ENCODE results near the gene RNF43. TPM values are rescaled to one million over a fixed set of nuclear protein-coding genes. Genes with fewer than 3 reads are reported as not detected.

Gene RNF43
- total and polyA plus RNA-seq, 2 of the 13 experiments (the other 11 are each of a cell fraction or from before 2014, with no cell fraction given) = 31.0 to 53.4 TPM

GRCh38 chr17:58394534-58395223 is 22.7 kb downstream of the RNF43 start (continued):
- TF ChIP-seq EEA1 (CRISPR knock-in tag; IDR thresholded peaks at IDR 0.05; ENCODE audit: borderline replicate concordance) (no peak), ZNF737 (CRISPR knock-in tag; IDR thresholded peaks at IDR 0.05; ENCODE audit: borderline replicate concordance) (no peak), ZFP37 (CRISPR knock-in tag; IDR thresholded peaks at IDR 0.05; ENCODE audit: borderline replicate concordance) (no peak), GPBP1L1 (CRISPR knock-in tag; IDR thresholded peaks at IDR 0.05) (no peak), ZHX2 (IDR thresholded peaks at IDR 0.05; ENCODE audit: low read depth) (no peak), ZHX2 (CRISPR knock-in tag; IDR thresholded peaks at IDR 0.05; ENCODE audit: borderline replicate concordance) (no peak), SIN3A (IDR thresholded peaks at IDR 0.05; ENCODE audit: borderline replicate concordance, low read depth, low read length) (no peak), GLMP (CRISPR knock-in tag; IDR thresholded peaks at IDR 0.05; ENCODE audit: borderline replicate concordance) (no peak), TERF1 (CRISPR knock-in tag; IDR thresholded peaks at IDR 0.05) (no peak), TIGD3 (CRISPR knock-in tag; IDR thresholded peaks at IDR 0.05; ENCODE audit: borderline replicate concordance) (no peak), PTBP1 (IDR thresholded peaks at IDR 0.05; ENCODE audit: low read depth, low read length, poor library complexity, severe bottlenecking) (no peak), ZEB1 (IDR thresholded peaks at IDR 0.05; ENCODE audit: insufficient replicate concordance, low read depth) (peak; percentile 92), HNRNPUL1 (IDR thresholded peaks at IDR 0.05; ENCODE audit: low read depth, low read length) (no peak), SP1 (IDR thresholded peaks at IDR 0.05) (no peak), SP1 (CRISPR knock-in tag; IDR thresholded peaks at IDR 0.05) (no peak), ADNP (CRISPR knock-in tag; IDR thresholded peaks at IDR 0.05) (no peak), KLF9 (CRISPR knock-in tag; IDR thresholded peaks at IDR 0.05; ENCODE audit: low read depth) (no peak), ZNF432 (CRISPR knock-in tag; IDR thresholded peaks at IDR 0.05; ENCODE audit: borderline replicate concordance) (no peak)
